Tibial artery (tissue), 4 donors: ENCODE measurements around the gene STK11IP.

Source experiments
- DNase-seq, 2 donors: peaks; one replicate each; pipeline ENCODE4 v3.0.0-alpha.2; 2019
- H3K27ac ChIP-seq, 2 donors: fragments of 200-600 bp; sonication (generic) in 1 of 2; 1 replicate in 1 of 2; 2 replicates in 1 of 2; pipeline ENCODE4 v1.5.1; 2018 to 2019; ENCODE audit warnings: mild to moderate bottlenecking in 1 of 2
- H3K27me3 ChIP-seq, 2 donors: fragments of 200-600 bp; sonication (generic) in 1 of 2; one replicate each; pipeline versions ENCODE4 v1.5.1 to v1.6.0; 2016 to 2019
- H3K36me3 ChIP-seq, 3 donors: fragments of 200-600 bp; sonication (generic) in 2 of 3; one replicate each; pipeline ENCODE4 v1.5.1; 2016 to 2019; ENCODE audit warnings: mild to moderate bottlenecking in 2 of 3
- H3K4me1 ChIP-seq, 4 donors: fragments of 200-600 bp; sonication (generic) in 2 of 4; 1 replicate in 3 of 4; 2 replicates in 1 of 4; pipeline ENCODE4 v1.5.1; 2016 to 2019
- H3K4me3 ChIP-seq, 2 donors: fragments of 200-600 bp; sonication (generic) in 1 of 2; 1 replicate in 1 of 2; 2 replicates in 1 of 2; pipeline ENCODE4 v1.5.1; 2018 to 2019; ENCODE audit warnings: mild to moderate bottlenecking in 2 of 2
- H3K9me3 ChIP-seq, 3 donors: fragments of 200-600 bp; sonication (generic) in 1 of 3; one replicate each; pipeline ENCODE4 v1.5.1; 2016 to 2019
- intact Hi-C: fragments of 100-400 bp; cut with DNase I; formaldehyde crosslinking; loops from one replicate; pipeline ENCODE4 v1.15.0; 2023; ENCODE audit warnings: low total_unique reads
- TF ChIP-seq, protein P1 (sequence below), 2 experiments: fragments of 200-600 bp in 1 of 2; fragments of 450-650 bp in 1 of 2; IDR thresholded peaks; one replicate each; pipeline ENCODE4 v1.5.1; 2017 to 2019; ENCODE audit warnings: antibody characterized with exemption in 2 of 2, mild to moderate bottlenecking in 1 of 2, moderate library complexity in 1 of 2

STK11IP gene

GRCh38 chr2:219593154-219593553 is 4.5 kb upstream of the STK11IP start:
- DNase-seq: no peak
- intact Hi-C loops: no loop called here
- no peaks in the 10 kb centered on the region for H3K36me3 ChIP-seq
- H3K9me3 ChIP-seq: no peaks in the 10 kb centered on the region
- no peak overlapping the region for H3K27ac ChIP-seq
- no peaks in the 10 kb centered on the region for H3K27me3 ChIP-seq
- H3K4me1 ChIP-seq: peaks cover 0 to 11% (median 6%) of the 10 kb centered on the region in 4 donors
- TF ChIP-seq, protein P1, sequence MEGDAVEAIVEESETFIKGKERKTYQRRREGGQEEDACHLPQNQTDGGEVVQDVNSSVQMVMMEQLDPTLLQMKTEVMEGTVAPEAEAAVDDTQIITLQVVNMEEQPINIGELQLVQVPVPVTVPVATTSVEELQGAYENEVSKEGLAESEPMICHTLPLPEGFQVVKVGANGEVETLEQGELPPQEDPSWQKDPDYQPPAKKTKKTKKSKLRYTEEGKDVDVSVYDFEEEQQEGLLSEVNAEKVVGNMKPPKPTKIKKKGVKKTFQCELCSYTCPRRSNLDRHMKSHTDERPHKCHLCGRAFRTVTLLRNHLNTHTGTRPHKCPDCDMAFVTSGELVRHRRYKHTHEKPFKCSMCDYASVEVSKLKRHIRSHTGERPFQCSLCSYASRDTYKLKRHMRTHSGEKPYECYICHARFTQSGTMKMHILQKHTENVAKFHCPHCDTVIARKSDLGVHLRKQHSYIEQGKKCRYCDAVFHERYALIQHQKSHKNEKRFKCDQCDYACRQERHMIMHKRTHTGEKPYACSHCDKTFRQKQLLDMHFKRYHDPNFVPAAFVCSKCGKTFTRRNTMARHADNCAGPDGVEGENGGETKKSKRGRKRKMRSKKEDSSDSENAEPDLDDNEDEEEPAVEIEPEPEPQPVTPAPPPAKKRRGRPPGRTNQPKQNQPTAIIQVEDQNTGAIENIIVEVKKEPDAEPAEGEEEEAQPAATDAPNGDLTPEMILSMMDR (IDR thresholded peaks at IDR 0.05): no peak
- no peak overlapping the region for H3K4me3 ChIP-seq

GRCh38 chr2:219595256-219595655 is 2.4 kb upstream of the STK11IP start:
- H3K36me3 ChIP-seq: no peaks in the 10 kb centered on the region
- no peaks in the 10 kb centered on the region for H3K27me3 ChIP-seq
- no peaks in the 10 kb centered on the region for H3K9me3 ChIP-seq
- TF ChIP-seq, protein P1 (IDR thresholded peaks at IDR 0.05): no peak
- no peak overlapping the region for H3K27ac ChIP-seq
- DNase-seq: no peak
- peaks cover 0 to 15% (median 6%) of the 10 kb centered on the region in 4 donors for H3K4me1 ChIP-seq
- no peak overlapping the region for H3K4me3 ChIP-seq
- intact Hi-C loops: loop anchor here (5.0 kb wide), 1 partner anchor 43 kb away; no protein-coding TSS in a partner anchor

DNA sequence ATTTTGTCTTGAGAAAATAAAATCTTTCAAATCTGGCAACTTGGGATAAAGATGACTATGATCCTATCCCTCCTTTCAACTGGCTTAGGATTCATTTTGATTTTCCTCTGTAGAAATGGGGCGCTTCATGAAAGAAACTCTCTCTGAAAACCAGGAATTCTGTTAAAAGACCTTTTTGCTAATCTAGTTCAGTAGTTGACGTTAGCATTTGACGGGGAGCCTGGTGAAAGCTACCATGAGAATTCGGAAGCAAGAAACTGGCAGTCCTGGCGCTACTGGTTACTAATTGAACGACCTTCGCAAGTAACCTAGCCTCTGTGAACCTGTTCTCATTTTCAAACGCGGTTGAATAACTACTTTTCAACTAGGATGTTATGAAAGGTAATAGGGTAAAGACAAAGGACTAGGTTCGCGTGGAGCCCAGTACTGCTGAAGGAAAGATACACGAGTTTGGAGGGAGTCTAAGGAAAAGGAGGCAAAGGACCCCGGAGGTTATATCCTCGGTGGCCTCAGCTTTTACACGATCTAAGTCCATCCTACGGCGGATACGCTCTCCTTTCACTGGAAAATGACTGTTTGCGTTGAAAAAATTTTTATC is 604 bp upstream of the STK11IP start:
- no peak for DNase-seq
- intact Hi-C loops: loop anchor here (5.0 kb wide), 1 partner anchor 45 kb away; no protein-coding TSS in a partner anchor
- H3K36me3 ChIP-seq: peaks cover 9 to 11% (median 10%) of the 10 kb centered on the region in 3 donors

DNA sequence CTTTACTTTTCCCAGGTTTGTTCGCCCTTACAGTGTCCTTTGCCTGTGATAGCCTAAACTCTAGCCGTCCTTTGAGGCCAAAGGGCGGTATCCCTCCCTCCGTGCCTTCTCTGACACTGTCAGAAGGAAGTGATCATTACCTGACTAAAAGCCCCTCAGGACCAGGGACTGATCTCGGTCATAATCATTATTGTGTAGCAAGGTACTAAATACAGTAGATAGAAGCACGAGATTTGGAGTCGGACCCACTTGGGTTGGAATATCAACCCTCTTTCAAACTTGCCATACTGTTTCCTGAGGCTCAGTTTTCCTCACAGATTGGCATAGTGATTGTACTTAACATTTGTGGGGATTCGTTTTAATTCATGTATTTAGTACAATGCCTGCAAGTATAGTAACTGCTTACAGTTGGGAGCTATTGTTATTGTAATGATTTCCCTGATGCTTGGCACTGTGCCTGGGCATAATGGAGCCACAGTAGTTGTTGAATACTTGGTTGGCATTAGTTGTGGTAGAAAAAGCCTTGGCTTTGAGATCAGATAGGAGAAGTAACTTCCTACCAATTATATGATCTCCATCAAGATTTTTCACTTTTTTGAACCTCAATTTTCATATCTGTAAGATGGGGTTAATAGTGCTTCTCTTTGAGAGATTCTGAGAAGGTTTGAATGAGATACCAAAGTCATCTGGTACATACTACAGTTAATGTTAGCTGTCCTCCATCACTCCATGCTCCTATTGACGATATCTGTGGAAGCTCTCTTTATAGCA is 836 bp downstream of the STK11IP start:
- Histone ChIP-seq H3K4me3 (peak overlapping the region; percentile 63 to 76), H3K27me3 (no peaks in the 10 kb centered on the region), H3K4me1 (peaks cover 0 to 15% (median 6%) of the 10 kb centered on the region in 4 donors), H3K27ac (peak overlapping the region; percentile 84 to 87), H3K36me3 (peaks cover 18 to 25% (median 21%) of the 10 kb centered on the region in 3 donors), H3K9me3 (no peaks in the 10 kb centered on the region)
- TF ChIP-seq, protein P1 (IDR thresholded peaks at IDR 0.05): no peak
- no peak for DNase-seq
- intact Hi-C loops: loop anchor here (5.0 kb wide), 1 partner anchor 46 kb away; no protein-coding TSS in a partner anchor

More for the DNA sequence above, 604 bp upstream of the STK11IP start:
- TF ChIP-seq, protein P1 (IDR thresholded peaks at IDR 0.05): no peak
- peaks cover 0 to 15% (median 6%) of the 10 kb centered on the region in 4 donors for H3K4me1 ChIP-seq
- H3K4me3 ChIP-seq: peak overlapping the region; percentile 63 to 76
- H3K27me3 ChIP-seq: no peaks in the 10 kb centered on the region
- no peaks in the 10 kb centered on the region for H3K9me3 ChIP-seq
- peak overlapping the region; percentile 84 to 87 for H3K27ac ChIP-seq

DNA sequence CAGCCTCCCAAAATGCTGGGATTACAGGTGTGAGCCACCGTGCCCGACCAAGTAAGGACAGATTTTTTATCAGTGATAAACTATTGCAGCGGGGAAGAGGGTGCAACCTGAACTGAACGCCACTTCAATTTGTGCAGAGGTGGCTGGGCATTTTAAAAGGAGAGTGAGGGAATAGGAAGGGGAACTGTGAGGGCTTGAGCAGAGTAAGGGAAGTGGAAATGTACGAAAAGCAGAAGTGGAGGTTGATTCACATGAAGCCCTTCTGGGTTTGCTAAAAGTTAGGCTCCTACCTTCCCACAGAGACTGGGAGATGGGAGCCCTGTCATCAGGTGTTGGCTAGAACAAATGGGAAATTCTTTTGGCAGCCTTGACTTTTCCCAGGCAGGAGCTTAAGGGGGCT is 6.1 kb downstream of the STK11IP start:
- TF ChIP-seq, protein P1 (IDR thresholded peaks at IDR 0.05): no peak
- DNase-seq: no peak
- Histone ChIP-seq H3K27me3 (no peaks in the 10 kb centered on the region), H3K4me1 (no peaks in the 10 kb centered on the region), H3K36me3 (peaks cover 42 to 78% (median 66%) of the 10 kb centered on the region in 3 donors), H3K27ac (no peak overlapping the region), H3K9me3 (no peaks in the 10 kb centered on the region), H3K4me3 (no peak overlapping the region)
- intact Hi-C loops: no loop called here
